ENCODE measurements around the gene KCNQ1OT1.

The KCNQ1OT1 gene

GRCh38 chr11:2746401-2747247, 46.8 kb upstream of the KCNQ1OT1 start:
- no peak for TF ChIP-seq CTCF (IDR thresholded peaks at IDR 0.05)
- peak in 1 of 2 donors; percentile 55 for DNase-seq
- Histone ChIP-seq H3K36me3 (no peaks in the 10 kb centered on the region), H3K4me1 (peaks cover 0 to 13% (median 0%) of the 10 kb centered on the region in 4 donors), H3K9me3 (no peaks in the 10 kb centered on the region), H3K4me3 (no peak overlapping the region), H3K27me3 (peaks cover 0 to 15% of the 10 kb centered on the region in 2 donors), H3K27ac (no peak overlapping the region)
- intact Hi-C loops (cut with DNase I; ENCODE audit: low total_unique reads), result no loop called here

DNA sequence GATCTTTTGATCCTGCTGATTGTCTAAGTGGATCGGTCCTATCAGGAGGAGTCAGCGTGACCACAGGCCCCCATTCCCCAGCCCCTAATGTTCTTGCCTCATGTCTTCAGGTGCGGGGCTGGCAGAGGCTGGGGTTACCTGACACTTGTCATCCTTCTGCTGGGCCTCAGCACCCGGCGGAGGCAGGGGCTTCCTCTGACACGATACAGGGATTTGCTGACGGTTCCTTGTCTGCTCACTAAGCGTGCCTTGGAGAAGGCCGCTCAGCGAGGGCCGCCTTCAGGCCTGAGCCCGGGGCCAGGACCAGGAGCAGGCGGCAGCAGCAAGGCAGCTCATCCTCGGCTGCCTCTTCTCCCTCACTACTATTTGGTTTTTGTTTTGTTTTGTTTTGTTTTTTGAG, 45.7 kb upstream of the KCNQ1OT1 start:
- no peaks in the 10 kb centered on the region for H3K36me3 ChIP-seq
- no peaks in the 10 kb centered on the region for H3K9me3 ChIP-seq
- intact Hi-C loops (cut with DNase I; ENCODE audit: low total_unique reads), result no loop called here
- no peak overlapping the region for H3K27ac ChIP-seq
- DNase-seq, result peak in 1 of 2 donors; percentile 44
- no peak overlapping the region for H3K4me3 ChIP-seq
- peaks cover 0 to 15% of the 10 kb centered on the region in 2 donors for H3K27me3 ChIP-seq
- H3K4me1 ChIP-seq, result peaks cover 0 to 13% (median 0%) of the 10 kb centered on the region in 4 donors
- TF ChIP-seq CTCF (IDR thresholded peaks at IDR 0.05), result no peak

GRCh38 chr11:2744166-2744565, 44.4 kb upstream of the KCNQ1OT1 start:
- Histone ChIP-seq H3K27ac (no peak overlapping the region), H3K27me3 (peaks cover 0 to 15% of the 10 kb centered on the region in 2 donors), H3K9me3 (no peaks in the 10 kb centered on the region), H3K36me3 (no peaks in the 10 kb centered on the region), H3K4me1 (peaks cover 0 to 11% (median 0%) of the 10 kb centered on the region in 4 donors), H3K4me3 (no peak overlapping the region)
- TF ChIP-seq CTCF (IDR thresholded peaks at IDR 0.05), result no peak
- intact Hi-C loops (cut with DNase I; ENCODE audit: low total_unique reads), result no loop called here
- peak in 1 of 2 donors; percentile 28 for DNase-seq

- H3K4me1 ChIP-seq, result peaks cover 0 to 11% (median 0%) of the 10 kb centered on the region in 4 donors
- intact Hi-C loops (cut with DNase I; ENCODE audit: low total_unique reads), result no loop called here
- DNase-seq, result peak in 1 of 2 donors; percentile 58
- H3K27me3 ChIP-seq, result peaks cover 0 to 13% of the 10 kb centered on the region in 2 donors
- no peaks in the 10 kb centered on the region for H3K36me3 ChIP-seq
- H3K27ac ChIP-seq, result no peak overlapping the region
- no peak for TF ChIP-seq CTCF (IDR thresholded peaks at IDR 0.05)
- no peak overlapping the region for H3K4me3 ChIP-seq
- no peaks in the 10 kb centered on the region for H3K9me3 ChIP-seq
Measured at GRCh38 chr11:2743427-2744110, 43.8 kb upstream of the KCNQ1OT1 start.

DNA sequence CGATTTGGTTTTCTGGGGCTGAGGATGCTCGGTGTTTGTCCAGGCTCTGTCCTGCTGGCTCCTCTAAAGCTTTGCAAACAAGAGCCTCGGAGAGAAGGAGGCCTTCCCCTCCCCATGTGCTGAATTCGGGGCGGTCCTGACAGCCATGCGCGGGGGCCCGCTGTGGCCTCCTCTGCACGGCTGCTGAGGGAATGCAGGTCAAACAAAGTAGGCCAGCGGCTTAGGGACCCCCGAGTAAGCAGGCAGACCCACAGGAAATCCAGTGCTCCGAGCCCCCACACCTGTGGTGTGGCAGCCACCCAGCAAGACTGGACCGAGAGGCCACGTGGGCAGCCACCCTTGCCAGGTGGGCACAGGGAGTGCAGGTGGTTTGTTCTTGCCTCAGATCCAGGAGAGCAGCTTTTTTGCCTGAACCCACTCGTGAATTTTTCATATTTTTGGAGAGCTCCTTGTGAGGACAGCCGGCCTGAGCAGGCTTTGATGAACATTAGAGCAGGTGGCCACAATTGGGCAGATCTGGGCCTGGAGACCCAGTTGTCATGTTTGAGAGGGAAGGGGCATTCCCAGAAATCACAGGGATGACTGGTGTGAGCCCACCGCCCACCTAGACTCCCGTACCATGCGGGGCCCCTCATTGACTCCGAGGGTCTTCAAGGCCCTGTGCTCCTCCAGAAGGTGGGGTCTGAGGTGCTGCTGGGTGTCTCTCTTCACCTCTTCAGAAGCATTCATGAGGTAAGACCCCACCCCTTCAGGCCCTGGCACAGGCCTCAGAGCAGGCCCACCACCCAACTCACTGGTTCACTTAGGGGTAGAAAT, 43.0 kb upstream of the KCNQ1OT1 start:
- Histone ChIP-seq H3K4me3 (no peak overlapping the region), H3K4me1 (peaks cover 0 to 10% (median 0%) of the 10 kb centered on the region in 4 donors), H3K27ac (no peak overlapping the region), H3K36me3 (no peaks in the 10 kb centered on the region), H3K9me3 (no peaks in the 10 kb centered on the region), H3K27me3 (peaks cover 0 to 6% of the 10 kb centered on the region in 2 donors)
- DNase-seq, result peak in 1 of 2 donors; percentile 54
- no peak for TF ChIP-seq CTCF (IDR thresholded peaks at IDR 0.05)
- intact Hi-C loops (cut with DNase I; ENCODE audit: low total_unique reads), result no loop called here
